Left lobe of liver (tissue), 2 donors: ENCODE results near the gene SNAP47. TPM values are rescaled to one million over a fixed set of nuclear protein-coding genes. Genes with fewer than 3 reads are reported as not detected.

ENCODE experiments used
- ATAC-seq: fragments of 200-7000 bp; cut with Tn5 transposase; one replicate; pipeline ENCODE4 v1.9.1; 2020; ENCODE audit warnings: mild to moderate bottlenecking, moderate library complexity
- DNase-seq: peaks from one replicate; pipeline ENCODE4 v3.0.0-alpha.2; 2020; ENCODE audit warnings: low spot score
- total RNA-seq: library from RNA; stranded (reverse); gene quantifications from one replicate; pipeline ENCODE4 v1.2.1, GENCODE V29; 2021
- donor health status: DM: no; HTN: no; CAD: no; lungs with moderate emphysema.
- donor health status: DM: no; HTN: yes; CAD: no.

Gene SNAP47
- total RNA-seq, 1 donor from 2014 or later, result 35.8 TPM

GRCh38 chr1:227767401-227768124 is 32.3 kb downstream of the SNAP47 start:
- no peak for DNase-seq
- no peak for ATAC-seq

GRCh38 chr1:227768125-227768439 is 32.8 kb downstream of the SNAP47 start:
- DNase-seq, result no peak
- ATAC-seq, result no peak

GRCh38 chr1:227768640-227769039 is 33.4 kb downstream of the SNAP47 start:
- DNase-seq (no peak), ATAC-seq (no peak)

GRCh38 chr1:227769047-227769935 is 34.1 kb downstream of the SNAP47 start:
- DNase-seq (no peak), ATAC-seq (no peak)

GRCh38 chr1:227769936-227770494 is 34.8 kb downstream of the SNAP47 start:
- ATAC-seq, result no peak
- no peak for DNase-seq

- no peak for ATAC-seq
- no peak for DNase-seq
Measured at GRCh38 chr1:227770812-227771211, 35.6 kb downstream of the SNAP47 start.

- no peak for DNase-seq
Measured at GRCh38 chr1:227771326-227771725, 36.1 kb downstream of the SNAP47 start.

GRCh38 chr1:227771771-227772170 is 36.5 kb downstream of the SNAP47 start:
- no peak for DNase-seq
- no peak for ATAC-seq

More at GRCh38 chr1:227771326-227771725, 36.1 kb downstream of the SNAP47 start:
- ATAC-seq, result no peak

- no peak for ATAC-seq
- no peak for DNase-seq
Measured at GRCh38 chr1:227773558-227773957, 38.3 kb downstream of the SNAP47 start.

GRCh38 chr1:227774051-227774731 is 39.0 kb downstream of the SNAP47 start:
- DNase-seq, result no peak
- ATAC-seq, result no peak

- DNase-seq (no peak), ATAC-seq (no peak)
Measured at GRCh38 chr1:227774821-227775661, 39.8 kb downstream of the SNAP47 start.

- ATAC-seq, result no peak
- DNase-seq, result no peak
Measured at GRCh38 chr1:227775841-227776240, 40.6 kb downstream of the SNAP47 start.

- ATAC-seq (no peak), DNase-seq (no peak)
Measured at GRCh38 chr1:227776331-227776771, 41.1 kb downstream of the SNAP47 start.

- no peak for DNase-seq
- no peak for ATAC-seq
Measured at GRCh38 chr1:227777156-227777555, 41.9 kb downstream of the SNAP47 start.

- DNase-seq (no peak), ATAC-seq (no peak)
Measured at GRCh38 chr1:227777646-227778045, 42.4 kb downstream of the SNAP47 start.

GRCh38 chr1:227778401-227778947 is 43.2 kb downstream of the SNAP47 start:
- DNase-seq, result no peak

GRCh38 chr1:227779021-227779441 is 43.8 kb downstream of the SNAP47 start:
- DNase-seq (no peak), ATAC-seq (no peak)

More at GRCh38 chr1:227778401-227778947, 43.2 kb downstream of the SNAP47 start:
- no peak for ATAC-seq

- DNase-seq, result peak; percentile 8
Measured at GRCh38 chr1:227779685-227780084, 44.5 kb downstream of the SNAP47 start.

GRCh38 chr1:227780101-227781044 is 45.1 kb downstream of the SNAP47 start:
- ATAC-seq (peak; percentile 33), DNase-seq (peak; percentile 40)

More at GRCh38 chr1:227779685-227780084, 44.5 kb downstream of the SNAP47 start:
- no peak for ATAC-seq
